HepG2 (cell line): ENCODE results near the gene KIAA1614. TPM values are rescaled to one million over a fixed set of nuclear protein-coding genes. Genes with fewer than 3 reads are reported as not detected.

Experiments used
- ATAC-seq: fragments of 200-7000 bp; cut with Tn5 transposase; 3 replicates; pipeline ENCODE4 v1.9.1; 2020; ENCODE audit warnings: mild to moderate bottlenecking, moderate library complexity
- BruUV-seq: library from RNA; stranded (reverse); fragments of 400-500 nt; replicated peaks from 2 replicates; lab custom pipeline; 2021; lab: Mats Ljungman, UMichigan
- CTCF ChIA-PET: fragments of 300-600 bp; formaldehyde crosslinking; extraction: SDS; loops from one replicate; lab custom pipeline; 2021; ENCODE audit warnings: low total read pairs, inconsistent platforms, low intra/inter-chr PET ratio; lab: Yijun Ruan, JAX
- POLR2A ChIA-PET: fragments of 350-600 bp; sonication (Branson Sonifier 250); formaldehyde crosslinking; loops from one replicate; lab custom pipeline; 2020; ENCODE audit warnings: antibody characterized with exemption, inconsistent platforms; lab: Yijun Ruan, JAX
- DNase-seq: peaks from one replicate; pipeline ENCODE4 v3.0.0-alpha.2; 2015; ENCODE audit warnings: low spot score
- FAIRE-seq: peaks from 3 replicates; lab custom pipeline; 2011; peaks lifted over from hg19 to GRCh38; lab: Jason Lieb, UNC
- H2AFZ ChIP-seq: one replicate; pipeline ENCODE4 v1.6.1; 2011; ENCODE audit warnings: low read length, inconsistent platforms
- H3K27ac ChIP-seq: fragments of 300-600 bp; 3 replicates; pipeline ENCODE4 v1.8.0; 2011; ENCODE audit warnings: mixed run types, mild to moderate bottlenecking, mixed read lengths, low read length, inconsistent platforms; ENCODE audit not compliant: insufficient read depth; ENCODE audit errors: extremely low read length
- H3K27me3 ChIP-seq, 2 experiments: fragments of 200-600 bp in 1 of 2; 2 replicates in 1 of 2; 3 replicates in 1 of 2; pipeline versions ENCODE4 v1.6.0 to v1.8.0; 2011; ENCODE audit warnings: low read length in 2 of 2, mild to moderate bottlenecking in 2 of 2, moderate library complexity in 2 of 2, inconsistent platforms in 1 of 2; ENCODE audit not compliant: insufficient read depth in 2 of 2, control insufficient read depth in 1 of 2
- H3K36me3 ChIP-seq, 2 experiments: fragments of 200-600 bp in 1 of 2; replicated peaks in 1 of 2; 2 replicates in 1 of 2; 3 replicates in 1 of 2; pipeline versions ENCODE4 v1.5.1 to v1.8.0; 2011; ENCODE audit warnings: low read length in 2 of 2, inconsistent platforms in 1 of 2; ENCODE audit not compliant: insufficient read depth in 2 of 2, control insufficient read depth in 1 of 2
- H3K4me1 ChIP-seq: 2 replicates; pipeline ENCODE4 v1.5.1; 2012; ENCODE audit warnings: low read length, inconsistent platforms; ENCODE audit not compliant: insufficient read depth
- H3K4me2 ChIP-seq: 2 replicates; pipeline ENCODE4 v1.6.0; 2011; ENCODE audit warnings: low read depth, low read length, inconsistent platforms
- H3K4me3 ChIP-seq, 3 experiments: fragments of 200-600 bp in 1 of 3; sonication (generic), shearing (Covaris generic) in 1 of 3; replicated peaks in 1 of 3; 2 replicates each; pipeline ENCODE4 v1.5.1; 2011 to 2016; ENCODE audit warnings: low read length in 3 of 3, inconsistent platforms in 2 of 3, low read depth in 2 of 3, mild to moderate bottlenecking in 2 of 3, control low read depth in 1 of 3, mixed read lengths in 1 of 3; ENCODE audit not compliant: insufficient read depth in 1 of 3
- H3K79me2 ChIP-seq: one replicate; pipeline ENCODE4 v1.6.1; 2011; ENCODE audit warnings: low read length, inconsistent platforms; ENCODE audit not compliant: insufficient read depth
- H3K9ac ChIP-seq: 2 replicates; pipeline ENCODE4 v1.6.0; 2011; ENCODE audit warnings: mild to moderate bottlenecking, low read depth, low read length, inconsistent platforms; ENCODE audit not compliant: insufficient read depth
- H3K9me3 ChIP-seq: 2 replicates; pipeline ENCODE4 v1.5.1; 2012; ENCODE audit warnings: mild to moderate bottlenecking, low read length
- H4K20me1 ChIP-seq: 2 replicates; pipeline ENCODE4 v1.6.0; 2011; ENCODE audit warnings: inconsistent platforms, mild to moderate bottlenecking, low read length, moderate library complexity; ENCODE audit not compliant: insufficient read depth
- DPF2 ChIP-seq: sonication (generic); formaldehyde crosslinking; IDR thresholded peaks from 2 replicates; pipeline ENCODE4 v1.4.0; 2020; ENCODE audit warnings: mild to moderate bottlenecking, low read depth, missing genetic modification reagents, borderline replicate concordance
- SMAD3 ChIP-seq: sonication (generic); formaldehyde crosslinking; IDR thresholded peaks from 2 replicates; pipeline ENCODE4 v1.4.0; 2020; ENCODE audit warnings: missing genetic modification reagents
- ZNF367 ChIP-seq: sonication (generic); formaldehyde crosslinking; IDR thresholded peaks from 2 replicates; pipeline ENCODE4 v1.4.0; 2020; ENCODE audit warnings: missing genetic modification reagents, borderline replicate concordance
- ZNF652 ChIP-seq: IDR thresholded peaks from 2 replicates; pipeline ENCODE4 v1.6.1; 2016; ENCODE audit warnings: low read depth, borderline replicate concordance
- WGBS: methylation state at CpG from one replicate; pipeline ENCODE4 v1.1.6; 2017; ENCODE audit warnings: low lambda C conversion rate; 5-methylcytosine and 5-hydroxymethylcytosine counted together
- in situ Hi-C: cut with HindIII; loops from 2 replicates; pipeline ENCODE4 v1.10.0; 2017; ENCODE audit warnings: low pct_unique_long_range_greater_than_20kb; ENCODE audit not compliant: extremely low pct_ligation_motif_present
- intact Hi-C: fragments of 100-400 bp; cut with micrococcal nuclease; formaldehyde crosslinking; loops from one replicate; pipeline ENCODE4 v1.10.0; 2022; ENCODE audit not compliant: unreplicated experiment
- polyA plus RNA-seq, 8 experiments: library from polyadenylated mRNA; depleted of rRNA in 3 of 8; stranded (reverse) in 7 of 8; unstranded in 1 of 8; fragments of >200 nt; fragmentation: Illumina TruSeq in 4 of 8; extraction: Trizol in 4 of 8; gene quantifications; 2 replicates each; pipeline versions ENCODE4 v1.2.1 to v1.2.3, GENCODE V29; 2011 to 2016; ENCODE audit warnings: low read depth in 4 of 8, missing spikeins in 1 of 8, mixed read lengths in 1 of 8; ENCODE audit not compliant: insufficient read depth in 1 of 8
- total RNA-seq, 5 experiments: library from RNA; depleted of rRNA; stranded (reverse); fragments of >200 nt; fragmentation: Illumina TruSeq; extraction: Trizol; gene quantifications; 2 replicates each; pipeline ENCODE4 v1.2.3, GENCODE V29; 2016; ENCODE audit warnings: low read depth in 1 of 5
- TF ChIP-seq, protein P1 (sequence below), 2 experiments: fragments of 450-650 bp in 1 of 2; sonication (generic) in 1 of 2; formaldehyde crosslinking in 1 of 2; IDR thresholded peaks; 2 replicates each; pipeline versions ENCODE4 v1.6.1 to v1.8.0; 2016 to 2022; ENCODE audit warnings: antibody characterized with exemption in 1 of 2, mild to moderate bottlenecking in 1 of 2, missing genetic modification reagents in 1 of 2
- TF ChIP-seq, protein P2 (sequence below): sonication (generic); formaldehyde crosslinking; conservative IDR thresholded peaks from 2 replicates; pipeline ENCODE4 v1.8.0; 2022; ENCODE audit warnings: missing genetic modification reagents
- TF ChIP-seq, protein P3 (sequence below): sonication (generic); formaldehyde crosslinking; IDR thresholded peaks from 2 replicates; pipeline ENCODE4 v1.5.1; 2020; ENCODE audit warnings: mild to moderate bottlenecking, missing genetic modification reagents, borderline replicate concordance
- TF ChIP-seq, protein P4 (sequence below): sonication (generic); formaldehyde crosslinking; IDR thresholded peaks from 2 replicates; pipeline ENCODE4 v1.8.1; 2022; ENCODE audit warnings: low read depth, mild to moderate bottlenecking, missing genetic modification reagents

The KIAA1614 gene
- total and polyA plus RNA-seq, 2 of the 13 experiments (the other 11 are each of a cell fraction or from before 2014, with no cell fraction given), result 0.15 to 0.77 TPM

DNA sequence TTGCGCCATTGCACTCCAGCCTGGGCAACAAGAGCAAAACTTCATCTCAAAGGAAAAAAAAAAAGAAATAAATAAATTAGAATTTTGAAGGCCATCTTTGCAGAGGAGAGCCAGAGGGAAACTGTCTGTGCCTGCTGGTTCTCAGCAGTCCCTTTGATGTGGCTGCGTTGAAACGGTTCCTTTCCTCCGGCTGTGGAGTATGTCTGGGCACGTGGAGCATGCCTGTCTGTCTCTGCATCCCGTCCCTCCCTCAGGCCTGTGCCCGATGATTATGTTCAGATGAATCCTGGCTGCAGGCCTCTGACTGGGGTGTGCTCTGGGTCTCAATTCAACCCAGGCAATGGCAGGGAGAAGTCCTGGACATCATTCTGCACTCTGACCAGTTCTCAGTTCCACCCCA lies 33.4 kb downstream of the KIAA1614 start:
- H3K9ac ChIP-seq, result no peak overlapping the region
- H3K9me3 ChIP-seq, result no peaks in the 10 kb centered on the region
- FAIRE-seq (no peak), ATAC-seq (no peak), DNase-seq (no peak)
- H3K27me3 ChIP-seq, result no peaks in the 10 kb centered on the region
- in situ Hi-C loops, result no loop called here
- no peak overlapping the region for H2AFZ ChIP-seq
- BruUV-seq, result no TSS peak
- H3K4me2 ChIP-seq, result no peak overlapping the region
- no peak overlapping the region for H3K4me3 ChIP-seq
- H4K20me1 ChIP-seq, result no peaks in the 10 kb centered on the region
- H3K79me2 ChIP-seq, result no peaks in the 10 kb centered on the region
- WGBS, result 91% methylated on average over 5 of the region's 7 CpGs
- ChIA-PET CTCF (no interaction called here), POLR2A (no interaction called here)
- no peaks in the 10 kb centered on the region for H3K4me1 ChIP-seq
- H3K36me3 ChIP-seq, result peaks cover 1 to 7% of the 10 kb centered on the region in 2 experiments; a peak in 1 of 5 replicates
- H3K27ac ChIP-seq, result no peak overlapping the region
- intact Hi-C loops, result no loop called here
- TF ChIP-seq, protein P1, sequence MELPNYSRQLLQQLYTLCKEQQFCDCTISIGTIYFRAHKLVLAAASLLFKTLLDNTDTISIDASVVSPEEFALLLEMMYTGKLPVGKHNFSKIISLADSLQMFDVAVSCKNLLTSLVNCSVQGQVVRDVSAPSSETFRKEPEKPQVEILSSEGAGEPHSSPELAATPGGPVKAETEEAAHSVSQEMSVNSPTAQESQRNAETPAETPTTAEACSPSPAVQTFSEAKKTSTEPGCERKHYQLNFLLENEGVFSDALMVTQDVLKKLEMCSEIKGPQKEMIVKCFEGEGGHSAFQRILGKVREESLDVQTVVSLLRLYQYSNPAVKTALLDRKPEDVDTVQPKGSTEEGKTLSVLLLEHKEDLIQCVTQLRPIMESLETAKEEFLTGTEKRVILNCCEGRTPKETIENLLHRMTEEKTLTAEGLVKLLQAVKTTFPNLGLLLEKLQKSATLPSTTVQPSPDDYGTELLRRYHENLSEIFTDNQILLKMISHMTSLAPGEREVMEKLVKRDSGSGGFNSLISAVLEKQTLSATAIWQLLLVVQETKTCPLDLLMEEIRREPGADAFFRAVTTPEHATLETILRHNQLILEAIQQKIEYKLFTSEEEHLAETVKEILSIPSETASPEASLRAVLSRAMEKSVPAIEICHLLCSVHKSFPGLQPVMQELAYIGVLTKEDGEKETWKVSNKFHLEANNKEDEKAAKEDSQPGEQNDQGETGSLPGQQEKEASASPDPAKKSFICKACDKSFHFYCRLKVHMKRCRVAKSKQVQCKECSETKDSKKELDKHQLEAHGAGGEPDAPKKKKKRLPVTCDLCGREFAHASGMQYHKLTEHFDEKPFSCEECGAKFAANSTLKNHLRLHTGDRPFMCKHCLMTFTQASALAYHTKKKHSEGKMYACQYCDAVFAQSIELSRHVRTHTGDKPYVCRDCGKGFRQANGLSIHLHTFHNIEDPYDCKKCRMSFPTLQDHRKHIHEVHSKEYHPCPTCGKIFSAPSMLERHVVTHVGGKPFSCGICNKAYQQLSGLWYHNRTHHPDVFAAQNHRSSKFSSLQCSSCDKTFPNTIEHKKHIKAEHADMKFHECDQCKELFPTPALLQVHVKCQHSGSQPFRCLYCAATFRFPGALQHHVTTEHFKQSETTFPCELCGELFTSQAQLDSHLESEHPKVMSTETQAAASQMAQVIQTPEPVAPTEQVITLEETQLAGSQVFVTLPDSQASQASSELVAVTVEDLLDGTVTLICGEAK (IDR thresholded peaks at IDR 0.05), result no peak
- TF ChIP-seq, protein P1 (CRISPR knock-in tag; IDR thresholded peaks at IDR 0.05), result no peak
- no peak for TF ChIP-seq ZNF367 (CRISPR knock-in tag)
- TF ChIP-seq, protein P2, sequence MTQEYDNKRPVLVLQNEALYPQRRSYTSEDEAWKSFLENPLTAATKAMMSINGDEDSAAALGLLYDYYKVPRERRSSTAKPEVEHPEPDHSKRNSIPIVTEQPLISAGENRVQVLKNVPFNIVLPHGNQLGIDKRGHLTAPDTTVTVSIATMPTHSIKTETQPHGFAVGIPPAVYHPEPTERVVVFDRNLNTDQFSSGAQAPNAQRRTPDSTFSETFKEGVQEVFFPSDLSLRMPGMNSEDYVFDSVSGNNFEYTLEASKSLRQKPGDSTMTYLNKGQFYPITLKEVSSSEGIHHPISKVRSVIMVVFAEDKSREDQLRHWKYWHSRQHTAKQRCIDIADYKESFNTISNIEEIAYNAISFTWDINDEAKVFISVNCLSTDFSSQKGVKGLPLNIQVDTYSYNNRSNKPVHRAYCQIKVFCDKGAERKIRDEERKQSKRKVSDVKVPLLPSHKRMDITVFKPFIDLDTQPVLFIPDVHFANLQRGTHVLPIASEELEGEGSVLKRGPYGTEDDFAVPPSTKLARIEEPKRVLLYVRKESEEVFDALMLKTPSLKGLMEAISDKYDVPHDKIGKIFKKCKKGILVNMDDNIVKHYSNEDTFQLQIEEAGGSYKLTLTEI, result no peak
- no peak for TF ChIP-seq DPF2
- TF ChIP-seq, protein P3, sequence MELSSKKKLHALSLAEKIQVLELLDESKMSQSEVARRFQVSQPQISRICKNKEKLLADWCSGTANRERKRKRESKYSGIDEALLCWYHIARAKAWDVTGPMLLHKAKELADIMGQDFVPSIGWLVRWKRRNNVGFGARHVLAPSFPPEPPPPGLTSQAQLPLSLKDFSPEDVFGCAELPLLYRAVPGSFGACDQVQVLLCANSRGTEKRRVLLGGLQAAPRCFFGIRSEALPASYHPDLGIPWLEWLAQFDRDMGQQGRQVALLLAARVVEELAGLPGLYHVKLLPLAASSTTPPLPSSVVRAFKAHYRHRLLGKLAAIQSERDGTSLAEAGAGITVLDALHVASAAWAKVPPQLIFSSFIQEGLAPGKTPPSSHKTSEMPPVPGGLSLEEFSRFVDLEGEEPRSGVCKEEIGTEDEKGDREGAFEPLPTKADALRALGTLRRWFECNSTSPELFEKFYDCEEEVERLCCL (CRISPR knock-in tag), result no peak
- no peak for TF ChIP-seq ZNF652 (CRISPR knock-in tag)
- TF ChIP-seq, protein P4, sequence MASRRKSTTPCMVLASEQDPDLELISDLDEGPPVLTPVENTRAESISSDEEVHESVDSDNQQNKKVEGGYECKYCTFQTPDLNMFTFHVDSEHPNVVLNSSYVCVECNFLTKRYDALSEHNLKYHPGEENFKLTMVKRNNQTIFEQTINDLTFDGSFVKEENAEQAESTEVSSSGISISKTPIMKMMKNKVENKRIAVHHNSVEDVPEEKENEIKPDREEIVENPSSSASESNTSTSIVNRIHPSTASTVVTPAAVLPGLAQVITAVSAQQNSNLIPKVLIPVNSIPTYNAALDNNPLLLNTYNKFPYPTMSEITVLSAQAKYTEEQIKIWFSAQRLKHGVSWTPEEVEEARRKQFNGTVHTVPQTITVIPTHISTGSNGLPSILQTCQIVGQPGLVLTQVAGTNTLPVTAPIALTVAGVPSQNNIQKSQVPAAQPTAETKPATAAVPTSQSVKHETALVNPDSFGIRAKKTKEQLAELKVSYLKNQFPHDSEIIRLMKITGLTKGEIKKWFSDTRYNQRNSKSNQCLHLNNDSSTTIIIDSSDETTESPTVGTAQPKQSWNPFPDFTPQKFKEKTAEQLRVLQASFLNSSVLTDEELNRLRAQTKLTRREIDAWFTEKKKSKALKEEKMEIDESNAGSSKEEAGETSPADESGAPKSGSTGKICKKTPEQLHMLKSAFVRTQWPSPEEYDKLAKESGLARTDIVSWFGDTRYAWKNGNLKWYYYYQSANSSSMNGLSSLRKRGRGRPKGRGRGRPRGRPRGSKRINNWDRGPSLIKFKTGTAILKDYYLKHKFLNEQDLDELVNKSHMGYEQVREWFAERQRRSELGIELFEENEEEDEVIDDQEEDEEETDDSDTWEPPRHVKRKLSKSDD (CRISPR knock-in tag), result no peak
- TF ChIP-seq SMAD3 (CRISPR knock-in tag), result no peak
